Left colon (tissue), 2 donors: ENCODE data around the gene ETV5. TPM values are rescaled to one million over a fixed set of nuclear protein-coding genes. Genes with fewer than 3 reads are reported as not detected.

ENCODE experiments used
- ATAC-seq: fragments of 200-7000 bp; cut with Tn5 transposase; one replicate; pipeline ENCODE4 v1.9.1; 2020; ENCODE audit warnings: mild to moderate bottlenecking, moderate library complexity
- DNase-seq, 2 donors: peaks; one replicate each; pipeline ENCODE4 v3.0.0-alpha.2; 2020
- intact Hi-C, 2 donors: fragments of 100-400 bp; cut with DNase I in 1 of 2; cut with micrococcal nuclease in 1 of 2; formaldehyde crosslinking; loops; one replicate each; pipeline versions ENCODE4 v1.11.2 to v1.14.0; 2022; cut with DNase I, micrococcal nuclease
- total RNA-seq, 2 donors: library from RNA; stranded (reverse); fragmentation: NEBNext Ultra II Directional; extraction: Animal tissue kit (Norgen Biotek cat#: 25700); gene quantifications; one replicate each; pipeline ENCODE4 v1.2.1, GENCODE V29; 2021
- donor health status: DM: no; HTN: no; CAD: no.
- donor health status: DM: yes; HTN: yes; CAD: no.

The ETV5 gene
- total RNA-seq, 2 donors from 2014 or later, result 2.2 to 4.0 TPM

DNA sequence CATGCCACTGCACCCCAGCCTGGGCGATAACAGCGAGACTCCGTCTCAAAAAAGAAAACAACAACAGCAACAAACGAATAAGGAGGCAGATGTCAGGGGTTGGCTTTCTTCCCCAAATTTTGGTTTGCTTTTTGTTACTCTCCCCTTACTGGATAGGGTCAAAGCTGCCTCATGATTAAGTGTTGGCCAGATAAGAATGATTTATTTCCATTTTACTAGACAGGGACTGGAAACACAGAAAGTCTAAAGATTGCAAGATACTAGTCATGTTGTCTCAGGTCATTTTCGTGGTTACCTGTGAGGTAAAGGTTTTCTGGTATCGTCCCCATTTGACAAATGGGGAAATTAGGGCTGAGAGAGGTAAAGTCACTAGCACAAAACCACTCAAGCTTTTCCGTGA is 18.6 kb upstream of the ETV5 start:
- intact Hi-C loops, result no loop called here
- DNase-seq, result no peak
- ATAC-seq, result no peak

DNA sequence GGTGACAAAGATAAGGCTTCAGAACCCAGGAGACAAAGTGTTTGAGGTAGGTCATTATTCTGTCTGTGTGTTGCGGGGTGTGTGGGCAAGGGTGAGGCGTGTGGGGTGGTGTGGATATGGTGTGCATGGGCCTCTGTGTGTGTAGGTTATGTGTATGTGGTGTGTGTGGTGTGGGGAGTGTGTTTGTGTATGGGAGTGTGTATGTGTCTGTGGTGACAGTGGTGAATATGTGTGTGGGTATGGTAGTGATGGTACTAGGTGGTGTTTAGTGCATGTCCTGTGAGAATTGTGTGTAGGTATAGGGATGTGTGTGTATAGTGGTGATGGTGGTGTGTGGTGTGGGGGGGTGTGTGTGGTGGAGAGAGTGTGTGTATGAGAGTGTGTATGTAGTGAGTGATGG is 16.2 kb upstream of the ETV5 start:
- no peak for DNase-seq
- intact Hi-C loops, result no loop called here
- no peak for ATAC-seq

DNA sequence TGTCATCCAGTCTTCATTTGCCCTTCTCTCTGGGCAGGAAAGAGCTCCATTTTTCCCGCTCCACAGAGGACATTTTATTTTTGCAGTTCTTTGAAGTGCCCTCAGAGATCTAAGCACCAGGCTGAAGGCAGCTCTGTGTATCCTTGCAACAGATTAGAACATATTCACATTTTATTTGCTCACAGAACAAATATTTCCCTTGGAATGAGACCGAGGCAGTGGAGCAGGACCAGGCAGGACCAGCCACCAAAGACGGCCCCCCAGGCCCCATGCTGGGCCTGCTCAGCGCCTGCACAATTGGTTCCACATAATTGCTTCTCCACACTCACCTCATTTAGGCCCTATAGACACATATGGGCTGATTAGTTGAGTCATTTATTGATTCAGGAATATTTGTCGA is 15.7 kb upstream of the ETV5 start:
- ATAC-seq (no peak), DNase-seq (no peak)
- intact Hi-C loops, result no loop called here

DNA sequence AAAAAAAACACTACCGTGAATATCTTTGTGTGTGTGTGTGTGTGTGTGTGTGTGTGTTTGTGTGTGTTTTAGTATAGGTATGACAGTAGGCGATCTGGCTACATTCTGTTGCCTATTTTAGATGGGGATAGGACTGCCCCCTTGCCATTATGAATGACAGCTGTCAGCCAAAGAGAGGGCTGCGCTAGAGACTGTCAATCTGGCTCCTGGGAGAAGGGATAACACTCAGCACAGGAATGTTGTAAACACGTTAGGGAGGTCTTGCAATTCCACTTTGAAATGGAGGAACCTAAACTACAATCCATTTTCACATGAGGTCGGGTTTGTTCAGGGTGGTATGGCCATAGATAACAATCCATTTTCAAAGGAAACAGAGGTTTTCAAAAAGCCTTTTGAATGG is 14.1 kb upstream of the ETV5 start:
- no peak for DNase-seq
- intact Hi-C loops, result no loop called here
- no peak for ATAC-seq

DNA sequence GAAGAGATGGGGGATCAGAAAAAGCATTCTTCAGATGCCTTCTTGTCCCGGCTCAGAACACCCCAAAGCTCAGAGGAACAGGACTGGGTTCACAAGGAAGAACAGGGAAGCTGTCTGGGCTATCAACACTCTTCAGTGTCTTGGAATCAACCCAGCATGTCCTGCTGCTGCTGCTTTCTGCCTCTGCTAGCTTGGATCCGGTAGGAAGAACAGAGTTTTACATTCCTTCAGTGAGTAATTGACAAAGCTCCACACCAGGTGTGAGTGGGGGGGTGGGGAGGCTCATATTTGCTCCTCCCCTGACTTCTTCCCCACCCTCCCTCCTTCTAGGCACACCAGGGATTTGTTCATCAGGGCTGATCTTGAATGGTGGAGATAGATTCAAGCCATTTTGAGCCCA is 13.1 kb upstream of the ETV5 start:
- ATAC-seq (no peak), DNase-seq (no peak)
- intact Hi-C loops, result no loop called here

DNA sequence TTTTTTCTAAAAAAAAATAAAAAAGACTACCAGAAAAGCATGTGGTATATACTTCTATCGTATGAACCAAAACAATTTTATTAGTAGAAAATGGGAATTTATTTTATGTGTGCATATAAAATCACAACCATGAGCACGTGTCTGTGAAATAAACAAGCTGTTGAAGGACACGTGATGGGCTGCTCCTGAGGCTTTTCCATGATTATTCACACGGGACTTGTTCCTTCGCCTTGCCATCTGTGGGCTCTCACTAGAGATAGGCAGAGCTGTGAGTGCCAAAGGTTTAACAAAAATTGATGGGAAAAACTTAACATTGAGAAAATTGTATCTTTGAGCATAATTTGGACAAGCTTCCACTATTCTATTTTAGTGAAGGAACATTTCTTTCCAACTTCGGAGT is 12.4 kb upstream of the ETV5 start:
- ATAC-seq (no peak), DNase-seq (no peak)
- intact Hi-C loops, result no loop called here

DNA sequence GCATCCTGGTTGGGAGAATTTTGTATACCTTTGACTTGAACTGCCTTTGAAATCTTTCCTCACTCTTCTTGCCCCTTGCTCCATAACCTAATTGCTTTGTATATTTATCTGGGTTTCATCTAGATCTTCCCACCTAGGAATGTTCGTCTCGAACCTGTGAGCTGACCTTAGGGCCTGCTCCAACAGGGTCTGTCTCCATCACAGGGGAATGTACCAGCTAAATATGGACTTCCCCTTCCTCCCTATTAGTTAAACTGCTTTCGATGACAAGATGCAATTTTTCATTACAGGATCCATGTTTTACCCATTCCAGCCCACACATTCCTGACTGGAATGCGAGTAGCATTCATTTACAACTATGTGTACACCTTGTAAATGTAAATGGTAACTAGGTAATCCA is 10.6 kb upstream of the ETV5 start:
- ATAC-seq, result no peak
- intact Hi-C loops, result no loop called here
- no peak for DNase-seq

DNA sequence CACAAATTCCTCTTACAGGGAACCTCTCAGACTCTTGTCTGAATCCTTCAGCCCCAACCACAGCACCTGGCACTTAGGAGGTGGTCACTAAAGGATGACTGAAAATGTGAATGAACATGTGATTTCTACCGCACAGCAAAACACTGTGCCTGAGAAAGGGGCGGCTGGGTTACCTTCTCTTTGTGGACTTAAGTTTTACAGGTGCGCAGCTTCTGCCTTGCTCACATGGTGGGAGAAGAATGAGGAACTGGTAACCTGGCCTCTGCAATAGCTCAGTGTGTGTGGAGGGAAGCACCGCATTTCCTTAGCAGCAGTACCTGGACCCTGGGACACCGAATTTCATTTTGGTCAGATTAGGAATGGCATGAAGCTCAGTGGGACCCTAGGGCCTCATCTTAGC is 9.8 kb upstream of the ETV5 start:
- no peak for ATAC-seq
- intact Hi-C loops, result no loop called here
- no peak for DNase-seq

DNA sequence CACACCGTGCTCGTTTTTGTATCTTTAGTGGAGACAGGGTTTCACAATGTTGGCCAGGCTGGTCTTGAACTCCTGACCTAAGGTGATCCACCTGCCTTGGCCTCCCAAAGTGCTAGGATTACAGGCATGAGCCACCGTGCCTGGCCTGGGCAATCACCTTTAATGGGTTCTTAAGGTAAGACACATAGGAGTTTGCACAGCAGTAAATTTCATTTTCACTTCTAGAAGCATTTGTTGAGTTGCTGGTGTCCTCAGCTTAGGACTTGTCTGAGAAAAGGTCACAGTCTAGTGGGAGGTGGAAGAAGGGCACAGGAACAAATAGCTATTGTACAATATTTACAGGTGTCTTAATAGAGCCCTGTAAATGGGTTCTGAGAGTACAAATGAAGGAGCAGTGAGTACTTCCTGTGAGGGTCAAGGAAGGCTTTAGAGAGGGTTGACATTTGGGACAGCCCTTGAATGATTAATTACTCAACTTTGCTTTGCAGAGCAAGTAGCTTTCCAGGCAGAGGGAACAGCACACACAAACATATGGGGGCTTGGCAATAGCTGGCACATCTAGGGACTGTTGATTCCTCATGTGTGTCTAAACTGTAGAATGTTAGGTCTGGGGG is 8.7 kb upstream of the ETV5 start:
- ATAC-seq (no peak), DNase-seq (no peak)
- intact Hi-C loops, result no loop called here

DNA sequence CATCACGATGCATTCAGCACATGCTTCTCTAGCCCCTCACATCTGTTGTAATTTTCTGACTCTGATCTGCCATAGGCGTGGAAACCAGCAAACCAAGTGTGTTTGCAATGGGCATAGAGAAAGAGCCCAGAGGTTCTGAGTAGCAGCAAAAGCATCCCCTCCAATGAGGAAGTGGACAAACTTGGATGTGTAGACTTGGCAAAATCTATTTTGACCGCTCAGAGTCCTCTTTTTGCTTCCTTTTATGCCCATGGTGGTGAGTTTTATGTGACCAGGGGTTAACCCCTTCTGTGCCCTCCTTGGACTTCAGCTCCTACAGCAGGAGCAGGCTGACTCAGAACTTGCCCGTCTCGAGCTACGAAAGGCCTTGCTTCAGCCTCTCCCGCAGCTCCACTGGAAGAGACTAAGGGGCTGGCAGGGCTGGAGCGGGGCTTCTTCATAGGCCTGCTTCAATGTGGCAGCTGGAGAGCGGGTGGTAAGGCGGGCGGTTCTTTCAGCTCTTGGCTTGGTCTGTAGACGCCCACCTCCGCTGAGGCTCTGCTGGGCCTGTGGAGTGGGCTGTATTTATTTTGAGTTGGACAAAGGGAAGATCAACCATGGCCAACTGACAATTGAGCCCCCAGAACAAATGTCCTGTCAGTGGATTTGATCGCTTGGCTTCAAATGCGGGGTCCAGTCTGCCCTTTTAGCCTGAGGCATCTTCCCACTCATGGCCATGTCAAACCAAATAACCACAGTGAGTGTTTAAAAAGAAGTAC is 6.5 kb upstream of the ETV5 start:
- intact Hi-C loops, result no loop called here
- ATAC-seq, result no peak
- no peak for DNase-seq

DNA sequence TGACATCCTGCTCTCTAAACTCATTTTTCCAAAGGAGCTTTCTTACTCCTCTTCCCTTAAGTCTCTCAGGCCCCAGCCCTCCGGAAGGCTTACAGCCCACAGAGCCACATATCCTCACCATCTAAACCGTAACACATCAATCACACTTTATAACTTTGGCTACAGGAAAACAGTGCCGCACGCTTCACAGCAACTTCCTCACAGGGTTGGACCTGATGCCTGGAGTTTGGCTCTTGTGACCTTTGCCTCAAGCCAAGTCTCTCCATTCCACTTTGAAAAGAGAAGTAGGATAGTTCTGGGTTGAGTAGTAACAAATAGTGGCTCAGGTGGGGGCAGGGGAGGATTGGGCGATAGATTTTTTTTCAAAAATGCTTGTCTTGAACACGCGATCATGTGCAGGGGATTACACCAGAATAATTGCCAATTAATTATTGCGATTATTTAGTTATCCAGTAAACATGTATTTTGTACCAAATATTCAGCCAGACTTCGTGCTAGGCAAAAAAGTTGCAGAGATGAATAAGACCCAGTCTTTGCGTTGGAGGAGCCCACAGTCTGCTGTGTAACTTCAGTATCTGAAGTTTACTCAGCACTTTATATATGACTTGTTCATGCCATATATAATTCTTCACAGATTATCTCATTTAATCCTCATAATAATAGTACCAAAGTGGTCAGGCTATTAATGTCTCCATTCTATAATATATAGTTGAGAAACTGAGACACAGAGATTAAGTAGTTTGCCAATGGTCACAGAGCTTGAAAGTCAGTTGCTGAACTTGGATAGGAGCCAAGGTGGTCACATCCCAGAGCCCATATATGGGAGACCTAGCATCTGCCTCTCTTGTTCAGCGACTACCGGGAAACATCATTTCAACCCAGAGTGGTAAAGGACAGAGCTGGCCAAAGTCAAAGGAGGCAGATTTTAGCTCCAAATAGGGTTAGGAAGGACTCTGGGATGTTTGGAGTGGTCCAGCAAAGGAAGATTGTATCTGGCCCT is 2.4 kb upstream of the ETV5 start:
- ATAC-seq (no peak), DNase-seq (no peak)
- intact Hi-C loops, result no loop called here

DNA sequence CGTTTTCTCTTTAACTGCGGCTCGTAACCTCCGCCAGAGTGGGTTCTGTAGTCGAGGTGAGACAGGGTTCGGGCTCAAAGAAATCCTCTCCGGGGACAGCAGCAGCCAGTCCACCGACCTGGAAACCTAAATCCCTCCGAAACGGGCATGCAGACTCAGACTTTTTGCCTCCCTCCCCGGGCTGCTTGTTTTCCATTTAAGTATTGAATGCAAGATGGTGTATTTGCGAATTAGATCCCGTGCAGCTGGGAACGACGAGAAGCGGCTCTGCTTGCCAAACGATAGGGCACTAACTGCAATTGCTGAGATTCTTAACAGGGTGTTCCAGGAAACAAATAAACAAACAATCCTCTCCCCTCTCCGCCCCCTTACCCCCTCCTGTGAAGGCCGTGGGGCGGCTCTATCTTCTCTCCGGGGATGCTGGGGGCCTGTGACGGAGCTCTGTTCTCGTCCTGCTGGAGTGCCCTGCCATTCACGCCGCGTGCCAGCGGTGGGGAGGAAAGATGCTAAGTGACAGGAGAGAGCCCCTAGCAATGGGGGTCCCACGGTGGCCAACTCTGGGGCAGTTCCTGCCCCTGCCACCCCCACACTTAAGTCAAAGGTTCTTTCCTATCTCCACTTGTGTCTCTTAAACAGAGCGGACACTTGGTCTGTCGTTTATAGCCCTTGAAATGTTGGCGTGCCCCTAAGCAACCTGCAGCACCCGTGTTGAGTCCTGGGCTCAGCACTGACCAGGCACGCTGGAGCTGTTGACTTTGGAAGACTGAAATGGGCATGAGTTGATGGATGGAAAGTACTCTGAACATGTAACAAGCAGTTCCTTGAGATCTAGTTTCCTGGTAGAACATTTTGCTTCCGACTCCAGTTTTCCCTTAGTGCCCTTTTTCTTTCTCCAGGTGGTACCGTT is 1.3 kb upstream of the ETV5 start:
- DNase-seq (peak in 1 of 2 donors; percentile 21), ATAC-seq (no peak)
- intact Hi-C loops, result no loop called here

DNA sequence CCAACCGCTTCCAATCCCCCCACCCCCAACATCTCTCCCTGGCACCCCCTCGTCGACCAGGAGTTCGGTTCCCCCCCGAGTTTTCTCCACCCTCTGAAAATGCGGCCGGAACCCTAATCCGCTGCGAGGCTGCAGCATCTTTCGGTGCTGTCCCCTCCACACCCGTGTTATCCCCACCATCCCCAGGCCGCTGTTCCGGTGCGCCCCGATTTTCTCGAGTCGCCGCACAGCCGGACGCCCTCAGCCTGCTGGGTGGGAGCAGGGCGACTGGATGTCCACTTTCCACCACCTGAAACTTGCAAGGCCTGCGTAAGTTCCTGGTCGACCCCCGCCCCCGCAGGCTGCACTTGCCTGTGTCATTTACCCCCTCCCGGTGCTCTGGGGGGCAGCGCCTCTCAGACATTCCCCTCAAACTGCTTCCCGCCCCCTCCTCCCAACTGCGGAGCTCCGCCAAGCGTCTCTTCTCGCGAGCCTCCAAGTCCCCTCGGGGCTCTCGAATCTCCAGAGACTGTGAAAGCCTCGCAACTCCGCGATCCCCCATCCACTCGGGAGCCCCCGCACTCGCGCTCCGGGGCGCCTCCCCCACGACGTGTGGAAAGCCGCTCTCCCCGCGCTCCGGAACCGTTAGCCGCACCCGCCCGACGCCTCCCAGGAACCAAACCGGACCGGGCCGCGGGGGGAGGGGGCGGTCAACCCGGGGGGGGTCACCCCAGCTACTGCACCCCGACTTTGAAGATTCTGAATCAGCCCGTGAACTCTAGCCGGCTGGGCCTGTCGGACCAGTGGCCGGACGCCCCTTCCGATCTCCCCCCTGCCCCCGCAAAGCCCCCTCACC is 566 bp downstream of the ETV5 start:
- intact Hi-C loops, result no loop called here
- ATAC-seq (no peak), DNase-seq (peak; percentile 24 to 34)

DNA sequence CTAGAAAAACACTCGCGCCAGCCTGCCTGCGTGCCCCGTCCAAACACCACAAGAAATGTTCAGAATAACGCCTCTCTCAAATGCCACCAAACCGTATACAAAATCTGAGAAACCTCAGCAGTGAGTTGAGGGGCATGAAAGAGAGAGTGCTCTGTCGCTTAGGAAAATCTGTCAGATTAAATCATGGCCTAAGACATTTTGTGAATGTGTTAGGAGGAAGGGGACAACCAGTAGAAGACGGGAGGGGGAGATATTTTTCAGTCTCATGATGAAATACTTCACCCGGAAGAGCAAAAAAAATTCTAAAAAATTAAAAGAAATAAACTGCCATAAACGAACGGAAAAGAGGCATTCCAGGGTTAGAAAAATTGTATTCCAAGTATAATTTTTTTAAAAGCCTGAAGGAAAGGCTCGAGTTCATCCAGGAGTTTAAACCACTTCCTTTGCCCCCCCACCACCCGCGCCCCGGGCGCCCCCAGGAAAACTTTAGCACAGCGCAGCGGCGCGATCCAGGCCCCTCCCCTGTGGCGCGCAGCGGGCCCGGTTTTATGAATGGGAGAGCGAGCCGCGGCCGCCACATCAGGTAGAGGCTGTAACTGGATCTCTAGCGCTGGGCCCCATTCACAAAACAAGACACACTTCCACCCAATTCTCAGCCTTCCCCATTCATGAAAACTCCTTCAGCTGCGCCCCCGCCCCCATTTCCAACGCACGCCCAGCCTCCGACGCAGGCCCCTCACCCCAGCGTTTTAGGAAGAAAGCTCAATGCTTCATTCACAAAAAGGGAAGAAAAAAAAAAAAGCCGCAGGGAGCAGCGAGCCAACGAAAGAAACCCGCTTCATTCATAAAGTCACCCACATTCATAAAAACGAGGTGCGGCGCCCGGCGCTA is 1.4 kb downstream of the ETV5 start:
- intact Hi-C loops, result no loop called here
- ATAC-seq (peak; percentile 19), DNase-seq (peak; percentile 50 to 67)

DNA sequence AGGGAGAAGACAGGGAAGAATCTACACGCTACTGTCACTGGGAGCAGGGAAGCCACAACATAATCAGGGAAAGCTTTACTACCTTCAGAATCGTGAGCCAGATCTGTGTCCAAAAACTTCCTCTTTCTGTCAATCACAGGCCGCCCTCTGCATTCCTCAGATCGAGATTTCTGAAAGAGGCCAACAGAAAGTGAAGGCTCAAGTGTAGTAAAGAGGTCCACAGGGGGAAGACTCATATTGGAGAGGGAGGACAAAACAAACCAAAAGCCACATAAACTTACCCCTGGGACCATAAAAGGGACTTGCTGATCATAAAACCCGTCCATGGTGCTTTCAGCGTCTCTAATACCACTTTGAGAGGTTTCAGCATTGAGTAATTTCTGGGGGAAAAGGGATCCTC is 3.3 kb downstream of the ETV5 start:
- ATAC-seq, result no peak
- intact Hi-C loops, result no loop called here

DNA sequence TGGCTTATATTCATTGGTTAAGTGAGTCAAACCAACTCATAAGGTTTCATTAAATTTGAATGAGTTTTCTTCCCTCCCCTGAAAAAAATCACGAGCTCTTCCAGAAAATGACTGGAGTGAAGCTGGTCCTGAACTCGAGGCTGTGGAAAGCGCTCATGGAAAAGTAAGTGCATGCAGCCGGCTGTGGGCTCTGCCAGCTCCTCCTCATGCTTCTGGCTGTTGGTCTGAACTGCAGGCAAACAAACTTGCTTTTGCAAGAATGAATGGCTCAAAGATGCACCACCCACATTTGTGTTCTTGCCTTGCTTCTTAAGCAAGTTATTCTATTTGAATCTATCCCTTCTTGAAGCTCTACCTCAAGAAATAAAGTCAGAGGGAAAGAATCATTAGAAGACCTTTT is 6.2 kb downstream of the ETV5 start:
- ATAC-seq (no peak), DNase-seq (no peak)
- intact Hi-C loops, result no loop called here

More for the DNA sequence above, 3.3 kb downstream of the ETV5 start:
- DNase-seq, result no peak

DNA sequence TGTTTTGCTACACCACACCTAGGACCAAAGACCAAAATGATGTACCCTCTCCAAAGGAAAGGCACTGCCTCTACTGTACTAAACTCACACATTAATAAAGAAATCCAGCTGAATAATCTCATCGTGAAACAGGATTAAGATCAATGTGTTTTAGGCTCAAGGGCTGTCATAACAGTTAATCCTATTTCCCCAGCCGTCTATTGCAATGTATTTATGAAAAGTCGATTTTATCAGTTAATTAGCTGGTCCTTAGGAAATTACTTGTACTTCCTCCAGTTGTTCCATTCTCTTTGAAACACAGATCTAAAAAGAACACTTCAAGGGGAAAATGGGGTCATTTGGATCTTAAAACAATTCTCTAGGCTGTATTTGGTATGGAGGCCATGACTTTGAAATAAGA is 8.5 kb downstream of the ETV5 start:
- ATAC-seq, result no peak
- intact Hi-C loops, result no loop called here
- no peak for DNase-seq
